ENCODE data around the gene CAMK2B.

- TF ChIP-seq EZH2phosphoT487 (IDR thresholded peaks at IDR 0.05; ENCODE audit: borderline replicate concordance): no peak
- TF ChIP-seq CTCF (conservative IDR thresholded peaks at IDR 0.05; ENCODE audit: low read length): no peak
Observed at GRCh38 chr7:44287488-44288380, 37.7 kb downstream of the CAMK2B start.

Measured in Loucy (cell line).